Suprapubic skin (tissue), 3 donors: ENCODE results near the gene EGR2.

Experiments used
- CTCF ChIP-seq, 2 donors: fragments of 200-600 bp in 1 of 2; fragments of 450-650 bp in 1 of 2; sonication (generic) in 1 of 2; IDR thresholded peaks; one replicate each; pipeline ENCODE4 v1.5.1; 2016 to 2019; ENCODE audit warnings: antibody characterized with exemption in 2 of 2, mild to moderate bottlenecking in 1 of 2, moderate library complexity in 1 of 2
- POLR2A ChIP-seq, 2 donors: fragments of 450-650 bp; IDR thresholded peaks; one replicate each; pipeline ENCODE4 v1.6.1; 2017; ENCODE audit warnings: antibody characterized with exemption in 2 of 2, mild to moderate bottlenecking in 2 of 2, moderate library complexity in 2 of 2

- TF ChIP-seq POLR2A (IDR thresholded peaks at IDR 0.05): no peak
- no peak for TF ChIP-seq CTCF (IDR thresholded peaks at IDR 0.05)
These were observed 3.2 kb upstream of the EGR2 start for GRCh38 chr10:62819141-62819920.
